Endothelial cell of umbilical vein (primary cell): ENCODE data around the gene NPSR1. TPM values are rescaled to one million over a fixed set of nuclear protein-coding genes. Genes with fewer than 3 reads are reported as not detected.

ENCODE experiments used
- BruUV-seq: library from RNA; stranded (reverse); fragments of 400-500 nt; replicated peaks from 2 replicates; lab custom pipeline; 2021; lab: Mats Ljungman, UMichigan
- CTCF ChIA-PET: fragments of 300-600, 350-600 bp; sonication (Branson Sonifier 250); formaldehyde crosslinking; loops from one replicate; lab custom pipeline; 2021; ENCODE audit warnings: antibody characterized with exemption, inconsistent platforms; lab: Charles Lee
- POLR2A ChIA-PET: fragments of 300-600, 350-600 bp; sonication (Branson Sonifier 250); formaldehyde crosslinking; loops from one replicate; lab custom pipeline; 2021; ENCODE audit warnings: antibody characterized with exemption, inconsistent platforms; lab: Charles Lee
- DNase-seq: peaks from one replicate; pipeline ENCODE4 v3.0.0-alpha.2; 2011; ENCODE audit warnings: low read depth, low spot score
- FAIRE-seq: peaks from 2 replicates; lab custom pipeline; 2011; peaks lifted over from hg19 to GRCh38; lab: Jason Lieb, UNC
- H2AFZ ChIP-seq: 2 replicates; pipeline ENCODE4 v1.6.0; 2012; ENCODE audit warnings: low read depth, low read length, control low read depth, inconsistent platforms
- H3K27ac ChIP-seq: 2 replicates; pipeline ENCODE4 v1.5.1; 2011; ENCODE audit warnings: low read depth, mild to moderate bottlenecking, control low read depth, low read length, moderate library complexity; ENCODE audit not compliant: insufficient read depth
- H3K27me3 ChIP-seq, 2 experiments: 2 replicates each; pipeline versions ENCODE4 v1.6.0 to v1.6.1; 2011; ENCODE audit warnings: low read length in 2 of 2, mixed read lengths in 1 of 2; ENCODE audit not compliant: control insufficient read depth in 2 of 2, insufficient read depth in 2 of 2
- H3K36me3 ChIP-seq, 2 experiments: 2 replicates in 1 of 2; 3 replicates in 1 of 2; pipeline ENCODE4 v1.5.1; 2011; ENCODE audit warnings: low read length in 2 of 2, mild to moderate bottlenecking in 1 of 2, moderate library complexity in 1 of 2; ENCODE audit not compliant: control insufficient read depth in 2 of 2, insufficient read depth in 2 of 2; ENCODE audit errors: extremely low read depth in 1 of 2
- H3K4me1 ChIP-seq: 3 replicates; pipeline ENCODE4 v1.5.1; 2011; ENCODE audit warnings: mild to moderate bottlenecking, low read length; ENCODE audit not compliant: control insufficient read depth, insufficient read depth; ENCODE audit errors: extremely low read depth
- H3K4me2 ChIP-seq: 2 replicates; pipeline ENCODE4 v1.6.1; 2011; ENCODE audit warnings: low read length, control low read depth, mixed read lengths; ENCODE audit not compliant: insufficient read depth
- H3K4me3 ChIP-seq, 3 experiments: fragments of 200-600 bp in 1 of 3; sonication (generic), shearing (Covaris generic) in 1 of 3; replicated peaks in 1 of 3; 2 replicates each; pipeline ENCODE4 v1.5.1; 2011 to 2016; ENCODE audit warnings: control low read depth in 3 of 3, low read length in 3 of 3, mild to moderate bottlenecking in 2 of 3, inconsistent platforms in 1 of 3, low read depth in 1 of 3, moderate library complexity in 1 of 3; ENCODE audit not compliant: insufficient read depth in 1 of 3
- H3K79me2 ChIP-seq: 2 replicates; pipeline ENCODE4 v1.6.0; 2012; ENCODE audit warnings: low read length, inconsistent platforms; ENCODE audit not compliant: control insufficient read depth, insufficient read depth
- H3K9ac ChIP-seq: replicated peaks from 2 replicates; pipeline ENCODE3; 2011; ENCODE audit warnings: low read length, control low read depth; ENCODE audit not compliant: insufficient read depth; ENCODE audit errors: extremely low read depth
- H3K9me1 ChIP-seq: replicated peaks from 3 replicates; pipeline ENCODE4 v1.6.0; 2011; ENCODE audit warnings: mild to moderate bottlenecking, low read length; ENCODE audit not compliant: control insufficient read depth, insufficient read depth; ENCODE audit errors: extremely low read depth
- H3K9me3 ChIP-seq: replicated peaks from 2 replicates; pipeline ENCODE4 v1.5.1; 2012; ENCODE audit warnings: low read length, inconsistent platforms; ENCODE audit not compliant: control insufficient read depth, insufficient read depth
- H4K20me1 ChIP-seq: replicated peaks from 2 replicates; pipeline ENCODE3; 2011; ENCODE audit warnings: mild to moderate bottlenecking, low read length; ENCODE audit not compliant: control insufficient read depth, insufficient read depth; ENCODE audit errors: extremely low read depth
- EZH2 ChIP-seq: IDR thresholded peaks from 2 replicates; pipeline ENCODE4 v1.6.1; 2012; ENCODE audit warnings: borderline replicate concordance, low read depth, mild to moderate bottlenecking, moderate library complexity, low read length, inconsistent platforms; ENCODE audit not compliant: severe bottlenecking
- FOS ChIP-seq: IDR thresholded peaks from 2 replicates; pipeline ENCODE4 v1.6.1; 2011; ENCODE audit warnings: mild to moderate bottlenecking, low read length, moderate library complexity, borderline replicate concordance; ENCODE audit not compliant: insufficient read depth
- GATA2 ChIP-seq: IDR thresholded peaks from 2 replicates; pipeline ENCODE4 v1.7.0; 2011; ENCODE audit warnings: low read depth, mild to moderate bottlenecking, moderate library complexity, mixed read lengths, low read length; ENCODE audit not compliant: insufficient read length, insufficient read depth
- JUN ChIP-seq: IDR thresholded peaks from 2 replicates; pipeline ENCODE4 v1.6.1; 2011; ENCODE audit warnings: borderline replicate concordance, low read depth; ENCODE audit not compliant: insufficient read length, insufficient read depth
- MYC ChIP-seq: IDR thresholded peaks from one replicate; pipeline ENCODE4 v1.6.1; 2011; ENCODE audit warnings: mild to moderate bottlenecking, low read depth, low read length
- POLR2A ChIP-seq: IDR thresholded peaks from 2 replicates; pipeline ENCODE4 v1.6.1; 2012; ENCODE audit warnings: low read depth, mild to moderate bottlenecking, control low read depth, low read length
- POLR2AphosphoS5 ChIP-seq: IDR thresholded peaks from 2 replicates; pipeline ENCODE4 v1.6.1; 2012; ENCODE audit warnings: low read depth, mild to moderate bottlenecking, control low read depth, low read length, moderate library complexity; ENCODE audit not compliant: insufficient read depth
- dilution Hi-C: fragments of 300-500 bp; cut with MboI; formaldehyde crosslinking; loops from one replicate; pipeline ENCODE4 v1.15.0; 2019; ENCODE audit warnings: low sequenced_read_pairs; ENCODE audit not compliant: extremely low pct_ligation_motif_present
- intact Hi-C: fragments of 100-400 bp; cut with micrococcal nuclease; formaldehyde crosslinking; loops from one replicate; pipeline ENCODE4 v1.10.0; 2022
- polyA plus RNA-seq, 4 experiments: library from polyadenylated mRNA; depleted of rRNA in 3 of 4; stranded (reverse) in 3 of 4; unstranded in 1 of 4; fragments of >200 nt; gene quantifications; 2 replicates each; pipeline versions ENCODE4 v1.2.1 to v1.2.3, GENCODE V29; 2011 to 2012; ENCODE audit warnings: missing spikeins in 1 of 4
- total RNA-seq: library from RNA; stranded (reverse); gene quantifications from 2 replicates; pipeline ENCODE4 v1.2.3, GENCODE V29; 2021
- TF ChIP-seq, protein P1 (sequence below), 2 donors: IDR thresholded peaks; 1 replicate in 1 of 2; 2 replicates in 1 of 2; pipeline ENCODE4 v1.5.1; 2011; ENCODE audit warnings: low read length in 2 of 2, mild to moderate bottlenecking in 2 of 2, moderate library complexity in 2 of 2, control low read depth in 1 of 2, inconsistent platforms in 1 of 2, low read depth in 1 of 2; ENCODE audit not compliant: insufficient read depth in 1 of 2; ENCODE audit errors: extremely low read depth in 1 of 2
- TF ChIP-seq, protein P2 (sequence below): IDR thresholded peaks from 2 replicates; pipeline ENCODE4 v1.6.1; 2011; ENCODE audit not compliant: insufficient read depth, insufficient read length

NPSR1 gene
- total and polyA plus RNA-seq, 2 donors (not counting 3 experiments of a cell fraction or from before 2014, with no cell fraction given), result not detected

DNA sequence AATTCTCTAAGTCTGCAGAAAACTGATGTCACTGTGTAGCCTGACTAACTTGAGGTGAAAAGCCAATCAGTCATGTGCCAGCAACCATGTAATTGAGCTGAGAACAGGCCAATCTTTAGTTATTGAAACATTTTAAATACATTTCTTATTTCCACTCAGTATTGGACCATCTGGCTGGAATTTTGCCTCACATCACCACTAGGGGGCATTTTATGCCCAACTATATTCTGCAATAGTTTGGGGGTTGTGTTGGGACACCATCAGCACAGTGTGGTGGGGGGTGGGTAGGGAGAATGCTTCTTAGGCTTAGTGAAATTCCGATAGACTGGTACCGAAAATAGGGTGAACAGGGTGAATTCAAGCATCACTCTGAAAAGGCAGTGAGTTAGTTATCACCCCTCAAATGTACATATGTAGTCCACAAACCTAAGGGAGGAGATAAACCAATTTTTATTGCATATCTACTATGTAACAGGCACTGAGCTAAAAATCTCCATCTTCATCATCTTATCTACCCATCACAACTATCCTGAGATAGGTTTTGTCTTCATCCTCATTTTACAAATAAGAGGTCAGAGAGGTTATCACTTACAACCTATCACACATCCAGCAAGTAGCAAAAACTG lies 17.8 kb downstream of the NPSR1 start:
- no peak for TF ChIP-seq JUN
- no peak for TF ChIP-seq FOS
- TF ChIP-seq, protein P1, sequence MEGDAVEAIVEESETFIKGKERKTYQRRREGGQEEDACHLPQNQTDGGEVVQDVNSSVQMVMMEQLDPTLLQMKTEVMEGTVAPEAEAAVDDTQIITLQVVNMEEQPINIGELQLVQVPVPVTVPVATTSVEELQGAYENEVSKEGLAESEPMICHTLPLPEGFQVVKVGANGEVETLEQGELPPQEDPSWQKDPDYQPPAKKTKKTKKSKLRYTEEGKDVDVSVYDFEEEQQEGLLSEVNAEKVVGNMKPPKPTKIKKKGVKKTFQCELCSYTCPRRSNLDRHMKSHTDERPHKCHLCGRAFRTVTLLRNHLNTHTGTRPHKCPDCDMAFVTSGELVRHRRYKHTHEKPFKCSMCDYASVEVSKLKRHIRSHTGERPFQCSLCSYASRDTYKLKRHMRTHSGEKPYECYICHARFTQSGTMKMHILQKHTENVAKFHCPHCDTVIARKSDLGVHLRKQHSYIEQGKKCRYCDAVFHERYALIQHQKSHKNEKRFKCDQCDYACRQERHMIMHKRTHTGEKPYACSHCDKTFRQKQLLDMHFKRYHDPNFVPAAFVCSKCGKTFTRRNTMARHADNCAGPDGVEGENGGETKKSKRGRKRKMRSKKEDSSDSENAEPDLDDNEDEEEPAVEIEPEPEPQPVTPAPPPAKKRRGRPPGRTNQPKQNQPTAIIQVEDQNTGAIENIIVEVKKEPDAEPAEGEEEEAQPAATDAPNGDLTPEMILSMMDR (IDR thresholded peaks at IDR 0.05; ENCODE audit: extremely low read depth in 1 of 2, insufficient read depth in 1 of 2, low read depth in 1 of 2, low read length in 2 of 2), result peak; percentile 63
- Histone ChIP-seq H3K27me3 (no peaks in the 10 kb centered on the region), H3K9me3 (no peaks in the 10 kb centered on the region), H3K9me1 (no peaks in the 10 kb centered on the region), H3K4me1 (no peaks in the 10 kb centered on the region), H3K4me3 (no peak overlapping the region), H3K4me2 (no peak overlapping the region), H2AFZ (no peak overlapping the region), H4K20me1 (no peaks in the 10 kb centered on the region), H3K79me2 (no peaks in the 10 kb centered on the region), H3K36me3 (no peaks in the 10 kb centered on the region), H3K9ac (no peak overlapping the region), H3K27ac (no peak overlapping the region)
- DNase-seq (peak; percentile 51), FAIRE-seq (no peak)
- intact Hi-C loops, result loop anchor here (5.0 to 10.0 kb wide), 4 partner anchors 149 to 859 kb away; partner anchors contain the start of gene DPY19L1
- no TSS peak for BruUV-seq
- POLR2A ChIA-PET, result no interaction called here
- CTCF ChIA-PET, result interaction anchor here (1.1 to 1.7 kb wide), 4 partner anchors 13 to 898 kb away, joined by 3 to 4 read pairs (median 3); no protein-coding TSS in a partner anchor
- dilution Hi-C loops, result no loop called here

GRCh38 chr7:34677491-34677890 lies 19.5 kb downstream of the NPSR1 start:
- DNase-seq (no peak), FAIRE-seq (no peak)
- BruUV-seq, result no TSS peak
- H3K4me2 ChIP-seq, result no peak overlapping the region
- ChIA-PET CTCF (interaction anchor here (1.2 kb wide), 1 partner anchor 13 kb away, joined by 3 read pairs; no protein-coding TSS in a partner anchor), POLR2A (no interaction called here)
- no peaks in the 10 kb centered on the region for H3K9me1 ChIP-seq
- no peaks in the 10 kb centered on the region for H4K20me1 ChIP-seq
- H3K9me3 ChIP-seq, result no peaks in the 10 kb centered on the region
- no peak overlapping the region for H3K4me3 ChIP-seq
- dilution Hi-C loops, result no loop called here
- H3K27me3 ChIP-seq, result no peaks in the 10 kb centered on the region
- no peaks in the 10 kb centered on the region for H3K79me2 ChIP-seq
- H3K27ac ChIP-seq, result no peak overlapping the region
- TF ChIP-seq JUN (no peak), MYC (no peak), POLR2A (no peak), FOS (no peak), EZH2 (no peak), POLR2AphosphoS5 (no peak), GATA2 (no peak)
- TF ChIP-seq, protein P1 (IDR thresholded peaks at IDR 0.05; ENCODE audit: extremely low read depth in 1 of 2, insufficient read depth in 1 of 2, low read depth in 1 of 2, low read length in 2 of 2), result no peak
- TF ChIP-seq, protein P2, sequence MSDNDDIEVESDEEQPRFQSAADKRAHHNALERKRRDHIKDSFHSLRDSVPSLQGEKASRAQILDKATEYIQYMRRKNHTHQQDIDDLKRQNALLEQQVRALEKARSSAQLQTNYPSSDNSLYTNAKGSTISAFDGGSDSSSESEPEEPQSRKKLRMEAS, result no peak
- no peak overlapping the region for H3K9ac ChIP-seq
- H3K4me1 ChIP-seq, result no peaks in the 10 kb centered on the region
- H3K36me3 ChIP-seq, result no peaks in the 10 kb centered on the region
- intact Hi-C loops, result loop anchor here (5.0 to 10.0 kb wide), 4 partner anchors 147 to 857 kb away; partner anchors contain the start of gene DPY19L1
- no peak overlapping the region for H2AFZ ChIP-seq
